GM21381 (cell line): ENCODE data around the gene ICE2.

Experiments
- ATAC-seq: cut with Tn5 transposase; IDR thresholded peaks from one replicate; pipeline ENCODE4 v1.9.1; 2021; ENCODE audit warnings: mild to moderate bottlenecking, moderate library complexity; ENCODE audit not compliant: unreplicated experiment

The ICE2 gene

DNA sequence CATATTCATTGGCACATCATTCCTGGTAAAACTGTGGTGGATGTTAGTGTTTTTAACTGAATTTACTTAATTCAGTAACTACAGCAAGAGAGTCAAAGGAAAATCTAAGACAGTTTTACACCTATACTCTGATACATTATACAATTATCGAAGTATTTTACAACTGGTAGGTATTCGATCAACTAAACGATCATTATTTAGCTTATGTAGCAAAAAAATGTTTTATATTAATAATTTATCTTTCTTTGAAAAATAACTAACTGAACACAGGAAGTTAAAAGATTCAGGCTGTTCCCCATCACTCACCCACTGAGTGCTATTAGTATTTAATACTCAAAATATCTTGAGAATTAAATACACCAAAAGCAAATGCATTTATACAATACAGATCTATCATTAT is 21.0 kb downstream of the ICE2 start:
- ATAC-seq: no peak

DNA sequence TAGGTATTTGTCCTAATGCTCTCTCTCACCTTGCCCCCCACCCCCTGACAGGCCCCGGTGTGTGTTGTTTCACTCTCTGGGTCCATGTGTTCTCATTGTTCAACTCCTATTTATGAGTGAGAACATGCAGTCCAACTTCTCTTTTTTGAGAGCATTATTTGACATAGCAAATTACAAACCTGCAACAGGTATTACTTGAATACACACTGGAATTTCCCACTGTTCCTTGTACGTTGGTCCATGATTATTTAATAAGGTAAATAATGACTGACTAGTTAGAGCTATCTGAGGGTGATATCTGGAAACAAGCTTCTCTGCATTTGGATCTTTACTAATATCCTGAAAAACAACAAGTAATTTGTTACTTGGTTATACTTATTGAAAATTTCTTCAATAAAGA is 24.1 kb downstream of the ICE2 start:
- no peak for ATAC-seq

DNA sequence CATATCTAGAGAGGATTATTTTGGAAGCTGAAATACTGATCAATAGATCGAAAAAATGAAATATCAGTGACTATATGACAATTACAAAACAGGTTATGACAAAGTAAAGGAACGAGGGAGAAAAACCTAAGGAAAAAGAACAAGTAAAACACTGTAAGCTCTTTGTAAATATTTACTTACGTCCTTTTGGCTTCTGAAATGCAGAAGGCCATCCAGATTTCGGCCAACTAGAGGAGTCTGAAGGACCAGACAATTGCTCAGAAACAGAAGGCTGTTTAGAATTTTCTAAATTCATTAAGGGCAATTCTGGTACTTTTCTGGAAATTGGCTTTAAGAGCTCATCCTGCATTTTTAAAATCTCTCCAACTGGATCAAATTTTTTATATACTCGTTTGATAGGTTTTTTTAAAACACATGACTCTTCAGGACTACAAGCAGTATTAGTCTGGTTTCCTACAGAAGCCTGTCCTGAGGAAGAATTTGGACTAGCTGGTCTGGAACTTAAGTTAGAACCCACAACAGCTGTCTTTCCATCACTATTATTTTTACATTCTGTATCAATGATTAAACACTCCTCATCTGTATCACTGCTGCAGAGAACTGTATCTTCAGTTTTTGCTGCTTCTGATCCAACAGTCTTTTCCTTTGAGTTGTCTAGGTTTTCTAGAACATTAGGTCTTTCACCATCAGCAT is 30.1 kb downstream of the ICE2 start:
- ATAC-seq: no peak

DNA sequence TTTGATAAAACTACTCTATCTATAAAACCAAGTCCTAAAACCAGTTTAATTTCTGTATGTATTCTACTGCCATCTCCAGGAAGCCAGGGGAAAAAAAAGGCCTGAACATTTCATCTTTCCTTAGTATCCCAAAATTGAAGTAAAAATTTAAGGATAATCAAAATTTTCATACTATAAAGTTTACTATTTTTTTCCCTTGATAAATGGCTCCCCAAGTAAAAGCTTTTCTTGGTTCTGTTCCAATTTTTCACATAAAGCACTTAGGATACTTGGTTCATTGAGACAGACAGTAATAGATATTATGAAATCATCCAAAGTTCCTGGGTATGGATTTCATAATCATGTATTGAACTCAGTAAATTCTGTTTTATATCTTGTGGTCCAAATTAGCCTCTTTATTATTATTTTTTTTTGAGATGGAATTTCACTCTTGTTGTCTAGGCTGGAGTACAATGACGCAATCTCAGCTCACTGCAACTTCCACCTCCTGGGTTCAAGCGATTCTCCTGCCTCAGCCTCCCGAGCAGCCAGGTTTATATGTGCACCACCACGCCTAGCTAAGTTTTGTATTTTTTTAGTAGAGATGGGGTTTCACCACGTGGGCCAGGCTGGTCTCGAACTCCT is 34.5 kb downstream of the ICE2 start:
- no peak for ATAC-seq

DNA sequence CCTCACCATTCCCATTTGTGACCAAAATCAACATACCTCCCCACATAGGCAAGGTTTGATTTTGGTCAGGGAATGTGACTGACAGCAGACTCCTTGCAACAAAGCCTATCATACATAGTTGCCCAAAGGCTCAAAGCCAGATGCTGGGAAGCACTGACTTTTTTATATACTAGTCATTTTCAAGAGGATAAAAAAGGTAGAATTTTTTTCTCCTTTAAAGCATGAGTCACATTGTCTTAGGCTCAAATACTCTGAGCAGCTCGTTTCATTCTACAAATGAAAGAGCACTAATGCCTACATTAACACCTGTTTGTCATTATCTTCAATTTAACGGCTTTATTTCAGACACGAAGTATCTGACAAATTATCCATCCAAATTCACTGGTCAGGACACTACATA is 36.2 kb downstream of the ICE2 start:
- no peak for ATAC-seq

DNA sequence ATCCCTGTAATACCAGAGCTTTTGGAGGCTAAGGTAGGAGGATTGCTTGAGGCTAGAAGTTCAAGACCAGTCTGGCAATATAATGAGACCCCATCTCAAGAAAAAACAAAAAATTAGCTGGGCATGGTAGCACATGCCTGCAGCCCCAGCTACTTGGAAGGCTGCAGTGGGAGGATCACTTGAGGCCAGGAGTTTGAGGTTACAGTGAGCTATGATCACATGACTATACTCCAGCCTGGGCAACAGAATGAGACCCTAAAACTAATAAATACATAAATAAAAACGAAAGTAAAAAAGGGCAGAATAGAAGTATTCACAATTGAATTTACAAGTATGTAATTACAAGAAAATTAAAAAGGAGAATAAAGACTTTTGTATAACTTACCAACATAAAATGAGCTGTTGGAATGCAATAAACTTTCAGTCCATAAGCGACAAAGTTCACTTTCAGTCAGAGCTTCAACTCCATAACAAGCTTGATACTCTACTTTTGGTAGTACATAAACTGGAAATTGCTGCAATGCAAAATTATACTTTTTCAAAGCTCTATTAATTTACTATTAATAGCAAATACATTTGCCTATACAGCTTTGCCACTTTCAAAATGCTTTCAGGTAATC is 36.8 kb downstream of the ICE2 start:
- no peak for ATAC-seq

DNA sequence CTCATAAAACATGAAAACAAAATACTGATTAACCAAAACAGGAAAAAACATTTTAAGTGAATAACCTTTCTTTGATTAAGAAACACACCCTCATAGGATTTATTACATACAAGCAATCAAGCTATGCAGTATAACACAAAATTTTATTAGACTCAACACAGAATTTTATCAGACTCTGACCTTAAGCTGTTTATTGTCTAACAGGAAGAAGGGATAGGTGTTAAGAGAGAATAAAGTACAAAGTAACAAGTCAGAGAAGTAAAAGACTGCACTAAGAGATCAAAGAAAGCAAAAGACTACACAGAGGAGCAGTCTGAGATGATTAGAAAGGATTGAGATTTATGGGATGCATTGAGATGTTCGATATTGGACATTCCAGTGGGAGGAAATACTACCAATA is 37.6 kb downstream of the ICE2 start:
- no peak for ATAC-seq

DNA sequence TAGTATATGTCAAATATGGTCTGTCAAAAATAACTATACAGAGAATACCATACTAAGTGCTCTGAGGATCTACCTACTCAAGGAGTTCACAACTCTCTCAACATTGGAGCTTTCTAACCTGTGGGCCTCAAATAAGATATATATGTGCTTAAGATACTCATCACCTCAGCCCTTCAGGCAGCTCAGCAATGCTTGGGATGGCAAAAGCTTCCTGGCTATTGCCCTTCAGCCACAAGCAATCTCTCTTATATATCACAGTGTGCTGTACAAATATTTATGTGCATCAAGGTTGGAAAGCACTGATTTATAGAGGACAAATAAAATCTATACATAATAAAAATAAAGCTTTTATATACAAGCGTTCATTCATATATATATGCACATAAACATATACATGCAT is 40.3 kb downstream of the ICE2 start:
- ATAC-seq: no peak

DNA sequence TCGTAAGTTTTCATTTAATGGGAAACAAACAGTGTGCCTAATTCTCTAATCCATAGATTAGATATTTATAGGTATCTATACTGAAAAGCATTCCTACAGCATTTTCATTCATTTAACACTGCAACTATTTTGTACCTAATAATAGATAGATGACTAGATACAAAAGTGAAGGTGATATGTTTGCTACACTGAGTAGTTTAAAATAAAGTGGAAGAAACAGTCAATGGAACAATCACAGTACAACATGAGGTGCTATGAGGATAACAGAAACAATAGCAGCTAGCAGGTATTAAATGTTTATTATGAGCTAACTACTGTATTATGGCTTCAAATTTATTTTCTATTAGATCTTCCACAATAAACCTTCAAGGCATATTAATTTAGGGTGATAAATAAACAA is 50.0 kb downstream of the ICE2 start:
- ATAC-seq: no peak

DNA sequence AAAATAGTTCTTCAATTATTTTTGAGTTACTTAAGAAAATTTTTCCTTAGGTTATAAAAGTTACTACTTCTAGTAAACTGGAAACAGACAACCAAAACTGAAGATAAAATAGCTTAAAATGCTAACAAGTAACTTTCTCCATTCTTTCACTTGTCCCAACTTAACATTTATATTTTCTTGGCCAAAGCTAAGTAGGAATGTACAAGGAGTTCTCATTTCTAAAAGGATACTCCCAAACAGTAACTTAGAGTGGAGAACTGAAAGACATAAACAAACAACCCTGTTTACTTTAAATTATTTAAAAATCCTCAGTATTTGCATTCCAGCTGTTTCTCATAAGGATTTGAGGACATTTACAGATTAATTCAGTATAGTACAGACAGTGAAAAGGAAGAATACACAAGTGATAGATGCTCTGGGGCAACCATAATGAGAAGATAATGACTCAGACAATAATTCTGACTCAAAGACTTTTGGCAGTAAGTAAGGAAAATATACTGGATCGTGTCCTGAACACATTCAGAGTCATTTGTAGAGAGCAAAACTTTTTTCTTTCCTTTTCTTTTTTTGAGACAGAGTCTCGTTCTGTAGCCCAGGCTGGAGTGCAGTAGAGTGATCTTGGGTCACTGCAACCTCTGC is 52.0 kb downstream of the ICE2 start:
- no peak for ATAC-seq

DNA sequence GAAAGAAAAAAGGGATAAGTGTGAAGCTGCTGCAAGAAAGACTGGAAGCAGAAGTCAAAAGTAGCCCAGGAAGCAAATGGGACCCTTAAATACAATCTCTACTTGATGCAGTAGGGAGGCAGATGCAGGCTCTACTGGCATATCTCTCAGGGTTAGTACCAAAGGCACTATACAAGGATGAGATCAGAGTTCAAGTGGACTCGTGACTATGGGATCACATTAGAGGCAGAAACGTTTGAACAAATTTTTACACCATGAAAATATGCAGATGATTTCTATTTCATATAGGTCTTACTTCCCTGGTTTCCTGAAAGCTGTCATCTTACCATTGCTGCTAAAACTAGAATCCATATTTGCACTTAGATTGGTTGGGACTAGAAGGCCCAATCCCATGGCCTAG is 53.5 kb downstream of the ICE2 start:
- ATAC-seq: no peak

DNA sequence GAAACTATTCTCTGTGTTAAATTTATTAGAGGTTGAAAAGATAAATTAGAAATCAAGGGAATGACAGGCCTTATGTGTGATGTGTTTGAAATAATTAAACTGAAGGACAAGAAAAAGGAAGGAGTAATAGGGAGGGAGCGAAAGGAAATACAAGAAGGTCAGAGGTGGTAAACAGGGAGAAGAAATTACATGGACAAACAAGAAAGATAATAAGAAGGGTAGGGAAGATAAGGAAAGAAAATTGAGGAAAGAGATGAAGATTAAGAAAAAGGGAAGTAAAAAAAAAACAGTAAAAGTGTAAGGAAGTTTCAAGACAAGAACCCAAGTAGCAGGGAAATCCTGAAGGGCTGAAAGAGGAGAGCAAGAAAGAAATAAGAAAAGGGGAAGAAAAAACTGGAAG is 54.9 kb downstream of the ICE2 start:
- ATAC-seq: no peak

DNA sequence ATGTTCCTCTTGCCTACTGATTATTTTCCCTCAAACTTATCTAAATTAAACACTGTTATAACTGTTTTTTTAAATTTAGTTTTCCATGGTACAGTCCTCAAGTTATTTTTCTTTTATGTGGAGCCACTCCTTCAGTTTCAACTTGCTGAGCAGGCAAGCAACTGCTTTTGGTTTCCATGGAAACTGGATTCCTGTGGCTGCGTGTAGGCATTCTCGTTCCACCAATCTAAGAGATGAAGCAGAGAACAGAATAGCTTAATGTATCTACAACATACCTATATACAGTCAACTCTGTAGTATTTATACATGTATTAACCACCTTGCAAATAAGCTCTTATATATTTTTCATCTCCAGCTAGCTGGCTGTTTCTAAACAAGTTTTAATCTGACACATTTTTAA is 55.4 kb downstream of the ICE2 start:
- no peak for ATAC-seq

DNA sequence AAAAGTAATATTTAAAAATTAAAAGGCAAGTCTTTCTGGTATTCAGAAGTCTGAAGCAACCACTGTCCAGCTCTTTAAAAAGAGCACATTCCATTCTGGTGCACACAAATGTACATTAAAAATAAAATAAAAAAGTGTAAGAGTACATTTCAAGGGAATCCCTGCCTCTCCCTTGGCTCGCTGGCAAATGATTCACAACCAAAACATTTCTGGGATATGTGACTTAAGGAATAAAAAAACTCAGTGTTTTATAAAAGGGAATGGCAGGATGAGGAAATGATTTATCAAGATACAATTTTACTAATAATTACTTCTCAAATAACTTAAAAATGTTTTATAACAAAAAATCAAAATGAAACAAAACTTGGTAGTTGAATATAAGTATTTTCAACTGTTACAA is 57.4 kb downstream of the ICE2 start:
- ATAC-seq: no peak

DNA sequence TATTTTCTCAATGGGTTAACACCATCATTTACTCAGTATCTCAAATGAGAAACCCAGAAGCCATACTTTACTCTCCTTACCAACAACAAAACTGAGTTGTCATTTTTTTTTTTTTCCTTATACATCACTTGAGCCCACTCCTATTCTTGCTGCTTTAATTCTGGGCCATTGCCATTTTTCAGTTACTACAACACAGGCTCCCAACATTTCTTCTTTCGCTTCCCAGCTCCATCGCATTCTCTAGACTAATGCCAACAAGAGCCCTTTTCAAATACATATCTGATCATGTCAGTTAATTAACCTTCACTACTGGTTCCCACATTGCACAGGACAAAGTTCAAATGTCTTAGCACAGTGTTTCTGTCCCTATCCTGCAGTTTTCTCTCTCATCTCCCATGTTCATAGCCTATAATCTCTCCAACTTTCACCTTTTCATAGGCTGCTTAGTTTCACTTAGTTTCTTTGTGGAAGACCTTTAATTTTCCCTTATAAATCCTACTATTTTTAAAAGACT is 58.7 kb downstream of the ICE2 start:
- no peak for ATAC-seq

DNA sequence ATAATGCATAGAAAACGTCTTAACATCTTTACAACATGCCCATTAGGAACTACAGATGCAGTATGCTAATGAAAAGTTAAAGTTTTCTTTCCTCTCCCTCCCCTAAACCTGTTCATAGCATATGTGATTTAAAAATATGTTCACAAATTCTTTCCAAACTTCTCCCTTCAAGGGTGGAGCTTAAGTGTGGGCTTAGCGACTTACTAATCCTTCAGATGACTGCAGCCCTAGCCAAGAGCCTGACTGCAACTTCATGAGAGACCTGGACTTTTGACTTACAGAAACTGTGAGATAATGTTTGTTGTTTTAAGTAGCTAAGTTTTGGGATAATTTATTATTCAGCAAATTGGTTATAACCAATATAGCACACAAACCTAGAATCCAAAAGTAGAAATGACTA is 59.2 kb downstream of the ICE2 start:
- ATAC-seq: no peak

DNA sequence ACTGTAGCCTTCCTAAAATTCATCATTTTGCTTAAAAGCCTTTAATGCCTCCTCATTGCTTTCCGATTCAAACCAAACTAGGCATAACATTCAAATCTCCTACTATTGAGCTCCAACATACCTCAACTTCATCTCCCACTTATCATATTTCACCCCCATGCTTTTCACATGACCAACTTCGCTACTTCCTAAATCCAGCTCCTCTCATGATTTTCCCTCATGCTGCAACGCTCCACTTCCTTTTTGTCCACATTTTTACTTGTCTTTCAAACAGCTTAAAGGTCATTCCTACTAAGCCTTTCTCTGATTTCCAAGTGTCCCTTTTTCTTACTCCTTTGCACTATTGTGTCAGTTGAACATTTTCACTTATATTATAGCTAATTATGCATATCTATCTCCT is 60.8 kb downstream of the ICE2 start:
- no peak for ATAC-seq

DNA sequence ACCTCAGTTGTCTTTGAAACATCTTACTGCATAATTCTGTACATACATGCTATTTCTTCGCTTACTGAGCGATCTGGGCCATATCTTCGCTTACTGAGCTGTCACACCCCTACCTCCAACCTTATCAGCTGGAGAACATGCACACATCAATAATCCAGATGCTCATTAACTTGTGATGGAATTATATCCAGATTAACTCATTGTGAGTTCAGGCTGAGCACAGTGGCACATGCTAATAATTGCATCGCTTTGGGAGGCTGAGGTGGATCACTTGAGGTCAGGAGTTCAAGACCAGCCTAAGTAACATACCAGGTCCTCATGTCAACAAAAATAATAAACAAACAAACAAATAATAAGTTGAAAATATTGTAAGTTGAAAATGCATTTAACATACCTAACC is 61.8 kb downstream of the ICE2 start:
- ATAC-seq: no peak

DNA sequence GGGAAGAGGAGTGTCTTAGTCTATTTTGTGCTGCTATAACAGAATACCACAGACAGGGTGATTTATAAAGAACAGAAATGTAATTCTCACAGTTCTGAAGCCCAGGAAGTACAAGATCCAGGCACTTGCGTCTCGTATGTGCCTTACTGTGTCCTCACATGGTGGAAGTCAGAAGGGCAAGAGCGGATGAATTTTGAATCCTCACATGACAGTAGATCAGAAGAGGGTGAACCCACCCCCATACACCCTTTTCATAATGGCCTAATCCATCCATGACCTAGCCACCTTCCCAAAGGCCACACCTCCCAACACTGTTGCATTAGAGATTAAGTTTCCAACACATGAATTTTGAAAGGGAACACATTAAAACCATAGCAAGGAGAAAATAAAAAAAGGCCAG is 62.5 kb downstream of the ICE2 start:
- no peak for ATAC-seq

DNA sequence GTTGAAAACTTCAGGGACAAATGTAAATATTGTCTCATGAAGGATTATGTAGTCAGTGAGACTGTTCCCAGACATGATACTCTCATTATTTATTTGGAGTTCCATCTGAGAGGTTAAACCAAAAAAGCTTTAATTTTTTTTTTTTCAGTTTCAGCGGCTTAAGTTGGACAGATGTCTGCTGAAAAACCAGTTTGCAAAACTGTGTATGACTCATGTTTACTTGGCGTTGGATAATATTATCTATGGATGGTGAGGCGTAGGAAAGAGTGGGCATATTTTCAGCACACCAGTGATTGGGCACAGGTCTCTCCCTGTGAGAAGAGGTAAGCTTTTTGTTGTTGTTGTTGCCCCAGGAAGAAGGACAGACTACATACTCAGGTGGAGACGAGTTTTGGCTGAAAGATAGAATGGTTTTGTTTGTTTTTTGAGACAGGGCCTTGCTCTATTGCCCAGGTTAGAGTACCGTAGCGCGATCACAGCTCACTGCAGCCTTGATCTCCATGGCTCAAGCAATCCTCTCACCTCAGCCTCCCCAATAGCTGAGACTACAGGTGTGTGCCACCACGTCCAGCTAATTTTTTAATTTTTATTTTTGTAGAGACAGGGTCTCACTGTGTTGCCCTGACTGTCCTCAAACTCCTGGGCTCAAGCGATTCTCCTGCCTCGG is 64.8 kb downstream of the ICE2 start:
- no peak for ATAC-seq

DNA sequence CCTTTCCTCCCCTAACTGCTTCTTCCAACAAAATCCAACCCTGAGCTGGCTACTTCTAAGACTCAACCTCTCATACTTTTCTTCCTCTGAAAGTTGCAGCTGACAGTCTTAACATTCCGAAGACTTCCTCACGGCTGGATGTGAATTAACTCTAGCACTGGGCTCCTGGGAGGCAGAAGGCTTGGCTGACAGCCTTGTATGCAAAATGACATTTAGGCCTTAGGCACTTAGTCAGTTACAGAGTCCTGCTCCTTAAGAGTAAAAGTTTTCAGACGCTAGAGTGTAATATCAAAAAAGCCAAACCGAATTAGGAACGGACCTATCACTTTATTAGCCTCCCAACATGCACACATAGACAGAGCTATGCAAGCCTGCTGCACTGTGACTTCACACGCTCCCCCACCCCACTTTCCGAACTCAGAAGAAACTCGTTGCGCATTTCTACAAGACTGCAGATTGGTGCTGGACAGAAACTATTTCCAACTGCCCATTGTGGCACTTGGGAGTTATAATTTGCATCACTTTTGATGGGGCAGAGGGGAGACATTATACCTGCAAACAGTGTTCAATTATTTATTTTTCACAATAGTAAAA is 65.6 kb downstream of the ICE2 start:
- no peak for ATAC-seq
